GM21367 (cell line): ENCODE results near the gene NAE1.

Experiments
- ATAC-seq: cut with Tn5 transposase; IDR thresholded peaks from one replicate; pipeline ENCODE4 v1.9.1; 2021; ENCODE audit not compliant: unreplicated experiment

Gene NAE1

GRCh38 chr16:66850115-66850815 is 19.5 kb upstream of the NAE1 start:
- ATAC-seq, result no peak

- ATAC-seq, result no peak
Observed at GRCh38 chr16:66849549-66849948, 18.8 kb upstream of the NAE1 start.

DNA sequence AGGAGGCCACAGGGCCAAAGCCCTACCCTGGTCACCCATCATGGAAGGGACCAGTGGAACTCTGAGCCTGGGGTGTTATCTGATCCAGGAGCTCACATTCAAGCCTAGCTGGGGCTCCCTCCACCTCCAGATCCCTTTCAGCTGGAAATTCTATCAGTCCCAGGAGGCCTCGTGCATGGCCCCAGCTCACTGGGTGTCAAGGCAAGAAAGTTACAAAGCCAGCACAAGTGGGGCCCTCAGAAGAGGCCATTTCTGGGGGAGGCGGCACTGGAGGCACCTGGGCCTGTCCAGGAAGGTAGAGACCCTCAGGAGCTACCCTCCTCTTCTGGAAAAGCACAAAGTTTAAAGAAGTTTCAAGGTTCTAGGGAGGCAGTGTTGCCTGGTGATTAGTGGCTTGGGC is 18.2 kb upstream of the NAE1 start:
- ATAC-seq, result no peak

- no peak for ATAC-seq
Observed at GRCh38 chr16:66848172-66848571, 17.4 kb upstream of the NAE1 start.

DNA sequence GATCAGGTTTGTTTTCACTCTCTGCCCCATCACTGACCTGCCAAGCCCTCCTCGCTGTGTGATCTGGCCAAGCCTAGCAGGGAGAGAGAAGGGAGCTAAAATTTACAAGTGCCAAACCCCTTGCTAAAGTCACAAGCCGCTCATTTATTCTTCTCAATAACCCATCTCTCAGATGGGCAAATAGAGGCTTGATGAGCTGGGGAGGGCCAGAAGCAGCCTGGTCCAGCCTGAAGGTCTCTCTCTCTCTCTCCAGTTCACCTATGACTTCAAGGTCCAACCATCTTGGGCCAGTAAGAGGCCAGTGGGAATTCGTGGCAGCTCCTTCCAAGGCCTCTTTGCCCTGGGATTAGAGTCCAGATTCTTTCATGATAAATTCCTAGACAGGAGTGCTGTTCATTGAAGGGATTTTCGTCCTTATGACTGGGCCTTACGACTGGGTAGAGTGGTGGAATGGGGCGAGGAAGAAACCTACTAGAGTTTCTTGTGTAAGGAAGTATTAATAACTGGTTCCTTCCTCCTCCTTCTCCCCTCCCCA is 16.8 kb upstream of the NAE1 start:
- no peak for ATAC-seq

GRCh38 chr16:66846831-66847230 is 16.1 kb upstream of the NAE1 start:
- no peak for ATAC-seq

GRCh38 chr16:66846266-66846665 is 15.5 kb upstream of the NAE1 start:
- no peak for ATAC-seq

- no peak for ATAC-seq
Observed at GRCh38 chr16:66845791-66846221, 15.0 kb upstream of the NAE1 start.

DNA sequence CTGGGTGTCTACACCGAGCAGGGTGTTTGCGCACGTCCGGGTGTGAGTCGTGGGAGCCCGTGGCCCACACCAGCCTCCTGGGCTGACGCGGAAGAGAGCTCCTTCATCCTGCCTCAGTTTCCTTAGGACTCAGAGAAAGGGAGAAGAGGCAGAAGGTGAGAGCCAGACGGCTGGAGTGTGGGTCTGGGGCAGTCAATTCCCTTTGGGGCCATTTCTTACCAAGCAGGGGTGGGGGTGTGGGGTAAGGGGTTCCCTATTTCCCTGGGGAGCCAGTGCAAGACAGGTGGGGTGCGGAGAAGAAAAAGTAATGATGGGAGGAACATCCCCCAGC is 14.3 kb upstream of the NAE1 start:
- ATAC-seq, result no peak

- no peak for ATAC-seq
Observed at GRCh38 chr16:66844342-66845079, 13.7 kb upstream of the NAE1 start, which contains the start of gene CA7. CA7 (plus strand) TSS chr16:66844414; CDS start chr16:66844488, 74 bp downstream.

DNA sequence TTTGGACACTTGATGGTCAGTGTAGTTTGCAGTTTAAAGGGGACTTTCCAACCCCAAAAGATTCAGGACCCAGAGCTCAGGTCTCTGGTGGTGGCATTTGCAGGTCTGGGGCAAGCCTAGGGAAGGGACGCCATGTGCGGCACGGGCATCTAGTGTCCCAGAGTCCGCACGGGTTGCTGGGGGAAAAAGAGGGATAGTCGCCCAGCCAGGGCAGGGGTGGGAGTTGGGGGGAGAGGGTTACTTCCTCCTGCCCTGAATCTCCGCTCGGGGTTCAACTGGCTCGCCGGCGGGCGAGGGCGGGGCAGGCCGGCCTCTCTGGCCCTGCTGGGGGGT is 13.2 kb upstream of the NAE1 start:
- no peak for ATAC-seq

DNA sequence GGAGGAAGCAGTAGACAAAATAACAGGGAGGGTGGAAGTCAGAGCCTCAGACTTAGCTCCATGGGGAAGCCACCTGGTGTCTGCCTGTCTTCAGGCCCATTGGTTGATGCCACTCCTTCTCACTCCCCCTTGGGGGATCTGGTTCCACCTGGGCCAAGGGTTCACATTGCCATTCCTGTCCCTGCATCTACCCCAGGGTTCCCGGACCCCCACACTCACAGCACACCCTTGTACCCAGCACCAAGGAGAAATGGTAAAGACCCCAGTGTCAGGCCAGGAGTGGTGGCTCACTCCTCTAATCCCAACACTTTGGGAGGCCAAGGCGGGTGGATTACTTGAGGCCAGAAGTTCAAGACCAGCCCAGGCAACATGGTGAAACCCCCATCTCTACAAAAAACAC is 12.4 kb upstream of the NAE1 start:
- no peak for ATAC-seq

DNA sequence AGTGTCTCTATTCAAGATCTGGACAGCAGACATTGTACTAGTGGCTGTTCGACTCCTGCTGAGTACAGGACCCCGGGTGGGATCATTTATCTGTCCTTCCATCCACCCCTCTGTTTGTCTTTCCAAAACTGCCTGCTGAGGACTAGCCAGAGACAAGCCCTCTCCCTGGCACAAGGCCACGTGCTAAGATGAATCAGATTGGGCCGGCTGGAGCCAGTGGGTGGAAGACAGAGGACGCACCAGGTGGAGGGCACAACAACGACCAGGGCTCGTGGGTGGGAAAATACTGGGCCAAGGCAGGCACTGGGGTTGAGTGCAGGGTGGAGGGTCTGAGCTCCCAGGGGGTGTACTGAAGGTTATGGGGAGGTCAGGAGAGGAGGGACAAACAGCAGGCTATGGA is 12.0 kb upstream of the NAE1 start:
- no peak for ATAC-seq

GRCh38 chr16:66841366-66841765 is 10.6 kb upstream of the NAE1 start:
- no peak for ATAC-seq

DNA sequence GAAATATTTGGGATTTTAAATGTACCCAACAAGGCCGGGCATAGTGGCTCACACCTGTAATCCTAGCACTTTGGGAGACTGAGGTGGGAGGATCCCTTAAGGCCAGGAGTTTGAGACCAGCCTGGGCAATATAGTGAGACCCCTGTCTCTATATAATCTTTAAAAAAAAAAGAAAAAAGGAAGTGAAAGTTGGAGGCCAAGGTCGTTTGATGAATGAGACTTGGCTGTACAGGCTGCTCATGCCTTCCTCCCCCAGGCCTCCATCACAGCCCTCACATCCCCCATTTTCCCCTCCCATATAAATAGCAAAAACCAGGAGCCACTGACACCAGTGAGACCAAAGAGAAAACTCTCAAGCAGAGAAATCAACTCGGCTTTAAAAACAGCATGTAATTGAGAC is 10.1 kb upstream of the NAE1 start:
- ATAC-seq, result no peak

- ATAC-seq, result no peak
Observed at GRCh38 chr16:66834746-66835145, 4.0 kb upstream of the NAE1 start.

DNA sequence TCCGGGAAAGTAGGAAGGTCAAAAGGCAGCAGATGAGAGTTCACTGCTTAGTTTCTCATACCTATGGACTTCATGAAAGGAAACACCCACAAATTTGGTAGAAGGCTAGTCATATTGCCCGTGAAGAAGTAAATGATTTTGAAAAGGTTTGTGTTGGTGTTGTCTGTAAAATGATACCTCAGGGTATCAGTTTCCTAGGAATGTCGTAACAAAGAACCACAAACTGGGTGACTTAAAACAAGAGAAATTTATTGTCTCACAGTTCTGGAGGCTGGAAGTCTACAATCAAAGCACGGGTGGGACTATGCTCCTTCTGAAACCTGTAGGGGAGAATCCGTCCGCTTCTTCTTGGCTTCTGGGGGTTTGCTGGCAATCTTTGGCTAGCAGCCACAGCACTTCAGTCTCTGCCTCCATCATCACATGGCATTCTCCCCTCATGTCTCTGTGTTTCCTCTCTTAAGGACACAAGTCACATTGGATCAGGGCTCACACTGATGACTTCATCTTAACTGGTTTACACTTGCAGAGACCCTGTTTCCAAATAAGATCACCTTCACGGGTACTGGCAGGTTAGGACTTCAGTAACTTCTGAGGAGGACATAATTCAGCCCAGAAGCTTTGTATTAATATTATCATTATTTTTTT is 2.0 kb upstream of the NAE1 start:
- ATAC-seq, result no peak

DNA sequence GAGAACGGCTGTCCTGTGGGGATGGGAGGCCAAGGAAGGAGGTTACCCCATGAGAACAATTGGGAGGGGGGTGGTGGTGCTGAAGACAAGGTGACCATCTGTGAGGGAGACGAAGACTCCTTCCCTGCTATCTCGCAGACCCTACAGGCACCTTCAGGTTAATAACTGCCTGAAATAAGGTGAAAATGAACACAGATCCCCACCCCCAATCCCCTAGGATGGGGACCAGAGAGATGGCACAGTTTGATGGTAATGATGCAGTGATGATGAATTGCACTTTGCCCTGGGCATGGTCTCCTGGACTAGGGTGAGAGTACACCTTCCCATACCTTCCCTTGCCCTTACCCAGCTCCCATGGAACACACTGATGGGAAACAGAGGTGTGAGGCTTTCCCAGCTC is 1.4 kb upstream of the NAE1 start:
- ATAC-seq, result no peak

- no peak for ATAC-seq
Observed at GRCh38 chr16:66824006-66824405, 6.8 kb downstream of the NAE1 start.

- no peak for ATAC-seq
Observed at GRCh38 chr16:66814734-66815133, 16.0 kb downstream of the NAE1 start.

DNA sequence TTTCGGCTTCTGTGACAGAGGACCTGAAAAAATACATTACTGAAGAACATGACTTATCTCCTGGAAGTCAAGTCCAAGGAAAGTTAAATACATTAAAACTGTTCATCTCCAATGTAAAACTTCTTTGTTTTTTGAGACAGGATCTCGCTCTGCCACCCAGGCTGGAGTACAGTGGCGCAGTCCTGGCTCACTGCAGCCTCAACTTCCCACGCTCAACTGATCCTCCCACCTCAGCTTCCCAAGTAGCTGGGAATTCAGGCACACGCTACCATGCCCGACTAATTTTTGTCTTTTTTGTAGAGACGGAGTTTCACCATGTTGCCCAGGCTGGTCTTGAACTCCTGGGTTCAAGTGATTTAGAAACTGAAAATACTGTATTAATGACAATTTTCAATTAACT is 19.7 kb downstream of the NAE1 start:
- no peak for ATAC-seq

GRCh38 chr16:66810391-66810790 is 20.4 kb downstream of the NAE1 start:
- ATAC-seq, result no peak
